ENCODE data around the gene TRIM24.

DNA sequence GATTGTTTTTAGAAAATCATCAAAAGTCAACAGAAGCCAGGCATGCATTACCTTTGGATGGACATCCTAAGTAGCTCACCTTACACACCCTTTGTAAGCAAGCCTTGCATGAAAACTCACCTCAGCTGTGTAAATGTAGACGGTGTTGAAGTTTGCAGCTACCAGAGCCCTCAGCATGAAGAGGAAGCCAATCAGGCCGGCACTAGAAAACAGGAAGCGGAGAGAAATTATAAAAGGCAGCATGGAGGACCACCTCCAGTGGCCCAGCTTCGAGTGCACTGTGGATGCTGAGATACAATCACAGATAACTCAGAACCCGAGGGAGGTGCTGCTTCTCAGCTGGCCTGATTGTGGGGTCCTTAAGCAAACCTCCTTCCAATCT, 165.8 kb downstream of the TRIM24 start:
- TF ChIP-seq, protein P1, sequence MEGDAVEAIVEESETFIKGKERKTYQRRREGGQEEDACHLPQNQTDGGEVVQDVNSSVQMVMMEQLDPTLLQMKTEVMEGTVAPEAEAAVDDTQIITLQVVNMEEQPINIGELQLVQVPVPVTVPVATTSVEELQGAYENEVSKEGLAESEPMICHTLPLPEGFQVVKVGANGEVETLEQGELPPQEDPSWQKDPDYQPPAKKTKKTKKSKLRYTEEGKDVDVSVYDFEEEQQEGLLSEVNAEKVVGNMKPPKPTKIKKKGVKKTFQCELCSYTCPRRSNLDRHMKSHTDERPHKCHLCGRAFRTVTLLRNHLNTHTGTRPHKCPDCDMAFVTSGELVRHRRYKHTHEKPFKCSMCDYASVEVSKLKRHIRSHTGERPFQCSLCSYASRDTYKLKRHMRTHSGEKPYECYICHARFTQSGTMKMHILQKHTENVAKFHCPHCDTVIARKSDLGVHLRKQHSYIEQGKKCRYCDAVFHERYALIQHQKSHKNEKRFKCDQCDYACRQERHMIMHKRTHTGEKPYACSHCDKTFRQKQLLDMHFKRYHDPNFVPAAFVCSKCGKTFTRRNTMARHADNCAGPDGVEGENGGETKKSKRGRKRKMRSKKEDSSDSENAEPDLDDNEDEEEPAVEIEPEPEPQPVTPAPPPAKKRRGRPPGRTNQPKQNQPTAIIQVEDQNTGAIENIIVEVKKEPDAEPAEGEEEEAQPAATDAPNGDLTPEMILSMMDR (IDR thresholded peaks at IDR 0.05) = no peak
- TF ChIP-seq POLR2A (IDR thresholded peaks at IDR 0.05) = no peak
